H9 (cell line): ENCODE data around the gene DOCK2. TPM values are rescaled to one million over a fixed set of nuclear protein-coding genes. Genes with fewer than 3 reads are reported as not detected.

Experiments
- DNase-seq: peaks from one replicate; pipeline ENCODE4 v3.0.0-alpha.2; 2017
- H2AFZ ChIP-seq: one replicate; pipeline ENCODE4 v1.6.1; 2013; ENCODE audit warnings: mild to moderate bottlenecking, low read length, control low read depth, moderate library complexity
- H2AK5ac ChIP-seq: 2 replicates; pipeline ENCODE4 v1.6.1; 2013; ENCODE audit warnings: low read length, control low read depth, mixed read lengths; ENCODE audit not compliant: insufficient read length
- H2BK120ac ChIP-seq: one replicate; pipeline ENCODE4 v1.6.1; 2013; ENCODE audit warnings: low read depth, mild to moderate bottlenecking, low read length, control low read depth, inconsistent platforms; ENCODE audit not compliant: poor library complexity, severe bottlenecking
- H2BK12ac ChIP-seq: 2 replicates; pipeline ENCODE4 v1.6.1; 2013; ENCODE audit warnings: low read length, control low read depth, mixed read lengths, low read depth; ENCODE audit not compliant: insufficient read length
- H2BK15ac ChIP-seq: 2 replicates; pipeline ENCODE4 v1.6.1; 2013; ENCODE audit warnings: low read depth, low read length, control low read depth
- H2BK20ac ChIP-seq: one replicate; pipeline ENCODE4 v1.6.1; 2013; ENCODE audit warnings: low read depth, mild to moderate bottlenecking, low read length, control low read depth, inconsistent platforms; ENCODE audit not compliant: poor library complexity, severe bottlenecking
- H2BK5ac ChIP-seq: 2 replicates; pipeline ENCODE4 v1.6.1; 2013; ENCODE audit warnings: low read length, control low read depth, mixed read lengths; ENCODE audit not compliant: insufficient read length
- H3K14ac ChIP-seq: 2 replicates; pipeline ENCODE4 v1.6.1; 2013; ENCODE audit warnings: low read length, control low read depth; ENCODE audit not compliant: insufficient read depth
- H3K18ac ChIP-seq: 2 replicates; pipeline ENCODE4 v1.6.1; 2013; ENCODE audit warnings: low read depth, mild to moderate bottlenecking, mixed read lengths, low read length, control low read depth; ENCODE audit not compliant: insufficient read length
- H3K23ac ChIP-seq: 2 replicates; pipeline ENCODE4 v1.6.1; 2013; ENCODE audit warnings: low read length, control low read depth, mixed read lengths, low read depth; ENCODE audit not compliant: insufficient read length
- H3K23me2 ChIP-seq: 2 replicates; pipeline ENCODE4 v1.6.1; 2013; ENCODE audit warnings: low read depth, mild to moderate bottlenecking, mixed read lengths, low read length, control low read depth; ENCODE audit not compliant: insufficient read length, poor library complexity, severe bottlenecking
- H3K27ac ChIP-seq: 2 replicates; pipeline ENCODE4 v1.5.1; 2013; ENCODE audit warnings: low read length, control low read depth, mixed read lengths, low read depth; ENCODE audit not compliant: insufficient read length
- H3K27me3 ChIP-seq: 2 replicates; pipeline ENCODE4 v1.6.1; 2013; ENCODE audit warnings: low read length, control low read depth, inconsistent platforms; ENCODE audit not compliant: insufficient read depth
- H3K4ac ChIP-seq: 2 replicates; pipeline ENCODE4 v1.6.1; 2013; ENCODE audit warnings: low read depth, mild to moderate bottlenecking, control low read depth, inconsistent platforms, low read length, moderate library complexity
- H3K4me1 ChIP-seq: 2 replicates; pipeline ENCODE4 v1.6.1; 2013; ENCODE audit warnings: low read length, control low read depth, inconsistent platforms; ENCODE audit not compliant: insufficient read depth
- H3K4me2 ChIP-seq: 2 replicates; pipeline ENCODE4 v1.6.1; 2013; ENCODE audit warnings: low read length, control low read depth, mixed read lengths; ENCODE audit not compliant: insufficient read length, insufficient read depth
- H3K56ac ChIP-seq: 2 replicates; pipeline ENCODE4 v1.6.1; 2013; ENCODE audit warnings: low read depth, mild to moderate bottlenecking, mixed read lengths, low read length, control low read depth; ENCODE audit not compliant: insufficient read length
- H3K79me1 ChIP-seq: 2 replicates; pipeline ENCODE4 v1.6.1; 2013; ENCODE audit warnings: low read depth, mild to moderate bottlenecking, moderate library complexity, low read length, control low read depth, inconsistent platforms; ENCODE audit not compliant: insufficient read depth, poor library complexity, severe bottlenecking
- H3K79me2 ChIP-seq: 2 replicates; pipeline ENCODE4 v1.6.1; 2013; ENCODE audit warnings: low read length, control low read depth, inconsistent platforms; ENCODE audit not compliant: insufficient read depth
- H3K9ac ChIP-seq: 2 replicates; pipeline ENCODE4 v1.6.1; 2013; ENCODE audit warnings: low read length, control low read depth, mixed read lengths; ENCODE audit not compliant: insufficient read length; ENCODE audit errors: extremely low read depth
- H3K9me3 ChIP-seq: one replicate; pipeline ENCODE4 v1.6.1; 2013; ENCODE audit warnings: low read depth, low read length, inconsistent platforms; ENCODE audit not compliant: control insufficient read depth
- H3T11ph ChIP-seq: one replicate; pipeline ENCODE4 v1.6.1; 2013; ENCODE audit warnings: mild to moderate bottlenecking, low read length, control low read depth, inconsistent platforms
- H4K20me1 ChIP-seq: one replicate; pipeline ENCODE4 v1.6.1; 2013; ENCODE audit not compliant: control insufficient read depth, insufficient read length, insufficient read depth
- H4K5ac ChIP-seq: 2 replicates; pipeline ENCODE4 v1.6.1; 2013; ENCODE audit warnings: low read depth, mild to moderate bottlenecking, mixed read lengths, low read length, control low read depth; ENCODE audit not compliant: insufficient read length
- H4K8ac ChIP-seq: replicated peaks from 2 replicates; pipeline ENCODE4 v1.6.1; 2013; ENCODE audit warnings: low read length, control low read depth, mixed read lengths, low read depth; ENCODE audit not compliant: insufficient read length
- H4K91ac ChIP-seq: 2 replicates; pipeline ENCODE4 v1.6.1; 2013; ENCODE audit warnings: low read depth, mild to moderate bottlenecking, moderate library complexity, mixed read lengths, low read length, control low read depth; ENCODE audit not compliant: insufficient read length
- H3K27ac Mint-ChIP-seq, 3 experiments: 2 replicates in 2 of 3; 3 replicates in 1 of 3; pipeline ENCODE4 v1.8.0; 2020 to 2021; ENCODE audit warnings: mixed read lengths in 3 of 3, mild to moderate bottlenecking in 1 of 3, moderate library complexity in 1 of 3
- H3K27me3 Mint-ChIP-seq: 2 replicates; pipeline ENCODE4 v1.8.0; 2021; ENCODE audit warnings: low read depth, mild to moderate bottlenecking, moderate library complexity, mixed read lengths
- H3K36me3 Mint-ChIP-seq, 3 experiments: 2 replicates in 2 of 3; 3 replicates in 1 of 3; pipeline ENCODE4 v1.8.0; 2020 to 2021; ENCODE audit warnings: low read depth in 3 of 3, mixed read lengths in 3 of 3; ENCODE audit not compliant: insufficient read depth in 1 of 3
- H3K4me1 Mint-ChIP-seq, 2 experiments: 2 replicates each; pipeline ENCODE4 v1.8.0; 2020; ENCODE audit warnings: mixed read lengths in 2 of 2
- H3K4me3 Mint-ChIP-seq, 2 experiments: 2 replicates in 1 of 2; 3 replicates in 1 of 2; pipeline ENCODE4 v1.8.0; 2020 to 2021; ENCODE audit warnings: mild to moderate bottlenecking in 2 of 2, mixed read lengths in 2 of 2, moderate library complexity in 1 of 2
- H3K9me3 Mint-ChIP-seq, 2 experiments: 2 replicates in 1 of 2; 3 replicates in 1 of 2; pipeline ENCODE4 v1.8.0; 2020; ENCODE audit warnings: mild to moderate bottlenecking in 2 of 2, mixed read lengths in 2 of 2, moderate library complexity in 1 of 2
- WGBS: extraction: QIAGEN DNeasy Blood & Tissue Kit; methylation state at CpG from one replicate; pipeline ENCODE4 v1.1.7; 2013; ENCODE audit warnings: missing lambda C conversion rate, low lambda C conversion rate, mixed read lengths; ENCODE audit not compliant: insufficient read length; ENCODE audit errors: extremely low coverage; 5-methylcytosine and 5-hydroxymethylcytosine counted together
- total RNA-seq: library from RNA; stranded (reverse); gene quantifications from 2 replicates; pipeline ENCODE4 v1.2.1, GENCODE V29; 2021
- TF ChIP-seq, protein P1 (sequence below): fragments of 200-600 bp; sonication (generic); conservative IDR thresholded peaks from 3 replicates; pipeline ENCODE4 v1.8.0; 2021; ENCODE audit warnings: antibody characterized with exemption, mild to moderate bottlenecking

The DOCK2 gene
- total RNA-seq, 1 experiment from 2014 or later = 7.8 TPM

DNA sequence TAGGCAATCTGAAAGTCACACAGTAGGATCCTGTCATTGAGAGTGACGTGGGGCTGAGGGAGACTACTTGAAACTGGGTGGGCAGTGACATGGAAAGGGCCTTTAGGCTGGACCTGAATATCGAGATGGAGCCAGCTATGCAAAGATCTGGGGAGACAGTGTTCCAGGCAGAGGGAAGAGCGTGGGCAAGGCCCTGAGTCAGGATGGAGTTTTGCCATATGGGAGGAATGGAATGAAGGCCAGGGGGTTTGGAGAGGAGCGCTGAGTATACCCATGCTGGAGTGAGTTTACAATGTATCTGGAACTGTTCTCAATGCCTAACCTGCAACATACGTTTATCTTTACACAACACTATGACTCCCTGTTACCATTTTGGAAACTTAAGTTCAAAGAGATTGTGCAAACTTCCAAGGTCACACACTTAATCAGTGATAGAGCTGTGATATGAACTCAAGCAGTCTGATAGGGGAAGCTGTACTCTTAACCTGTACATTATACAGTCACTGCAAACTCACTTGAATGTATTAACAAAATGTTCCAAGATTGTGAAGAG is 309.7 kb downstream of the DOCK2 start:
- no peak overlapping the region for H2BK12ac ChIP-seq
- H3K4me1 Mint-ChIP-seq = peaks cover 24 to 27% of the 10 kb centered on the region in 2 experiments
- H3K4ac ChIP-seq = no peak overlapping the region
- no peak overlapping the region for H3K4me3 Mint-ChIP-seq
- H3K23me2 ChIP-seq = no peaks in the 10 kb centered on the region
- no peak overlapping the region for H3K27ac Mint-ChIP-seq
- no peaks in the 10 kb centered on the region for H3K9me3 ChIP-seq
- H2BK5ac ChIP-seq = no peak overlapping the region
- peaks cover 4% of the 10 kb centered on the region; the same call in 1 of the 2 replicates for H3K4me1 ChIP-seq
- no peak overlapping the region for H2BK20ac ChIP-seq
- no peak overlapping the region for H2BK120ac ChIP-seq
- H3K79me1 ChIP-seq = no peaks in the 10 kb centered on the region
- no peak overlapping the region for H4K5ac ChIP-seq
- H3K9me3 Mint-ChIP-seq = peaks cover 2 to 4% of the 10 kb centered on the region in 2 experiments; a peak in 4 of 5 replicates
- H4K8ac ChIP-seq = no peak overlapping the region
- H3K4me2 ChIP-seq = no peak overlapping the region
- no CpG with 5 or more reads among the region's 5 CpGs for WGBS
- no peaks in the 10 kb centered on the region for H3K36me3 Mint-ChIP-seq
- no peak overlapping the region for H3K23ac ChIP-seq
- no peak overlapping the region for H3K56ac ChIP-seq
- peaks cover 8% of the 10 kb centered on the region for H3K27me3 Mint-ChIP-seq
- H4K20me1 ChIP-seq = no peaks in the 10 kb centered on the region
- H3K27ac ChIP-seq = no peak overlapping the region
- H2AFZ ChIP-seq = no peak overlapping the region
- no peaks in the 10 kb centered on the region for H3K79me2 ChIP-seq
- no peaks in the 10 kb centered on the region for H3K27me3 ChIP-seq
- H3K18ac ChIP-seq = no peak overlapping the region
- H3K14ac ChIP-seq = no peak overlapping the region
- H4K91ac ChIP-seq = no peak overlapping the region
- no peak for DNase-seq
- no peak overlapping the region for H2BK15ac ChIP-seq
- no peak overlapping the region for H3T11ph ChIP-seq
- TF ChIP-seq, protein P1, sequence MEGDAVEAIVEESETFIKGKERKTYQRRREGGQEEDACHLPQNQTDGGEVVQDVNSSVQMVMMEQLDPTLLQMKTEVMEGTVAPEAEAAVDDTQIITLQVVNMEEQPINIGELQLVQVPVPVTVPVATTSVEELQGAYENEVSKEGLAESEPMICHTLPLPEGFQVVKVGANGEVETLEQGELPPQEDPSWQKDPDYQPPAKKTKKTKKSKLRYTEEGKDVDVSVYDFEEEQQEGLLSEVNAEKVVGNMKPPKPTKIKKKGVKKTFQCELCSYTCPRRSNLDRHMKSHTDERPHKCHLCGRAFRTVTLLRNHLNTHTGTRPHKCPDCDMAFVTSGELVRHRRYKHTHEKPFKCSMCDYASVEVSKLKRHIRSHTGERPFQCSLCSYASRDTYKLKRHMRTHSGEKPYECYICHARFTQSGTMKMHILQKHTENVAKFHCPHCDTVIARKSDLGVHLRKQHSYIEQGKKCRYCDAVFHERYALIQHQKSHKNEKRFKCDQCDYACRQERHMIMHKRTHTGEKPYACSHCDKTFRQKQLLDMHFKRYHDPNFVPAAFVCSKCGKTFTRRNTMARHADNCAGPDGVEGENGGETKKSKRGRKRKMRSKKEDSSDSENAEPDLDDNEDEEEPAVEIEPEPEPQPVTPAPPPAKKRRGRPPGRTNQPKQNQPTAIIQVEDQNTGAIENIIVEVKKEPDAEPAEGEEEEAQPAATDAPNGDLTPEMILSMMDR = no peak
- H2AK5ac ChIP-seq = no peak overlapping the region
- H3K9ac ChIP-seq = no peak overlapping the region
